Nephron (organoid): Measurements from ENCODE around the gene DAB1.

Experiments
- H3K27ac Mint-ChIP-seq, 3 experiments: 2 replicates each; pipeline ENCODE4 v1.8.0; 2020; ENCODE audit warnings: mixed read lengths in 3 of 3, mild to moderate bottlenecking in 2 of 3, moderate library complexity in 1 of 3
- H3K27me3 Mint-ChIP-seq: 2 replicates; pipeline ENCODE4 v1.8.0; 2021; ENCODE audit warnings: low read depth, mild to moderate bottlenecking, moderate library complexity, mixed read lengths
- H3K36me3 Mint-ChIP-seq: 2 replicates; pipeline ENCODE4 v1.8.0; 2020; ENCODE audit warnings: low read depth, mixed read lengths
- H3K4me1 Mint-ChIP-seq: 2 replicates; pipeline ENCODE4 v1.8.0; 2020; ENCODE audit warnings: mixed read lengths
- H3K4me3 Mint-ChIP-seq, 3 experiments: 2 replicates each; pipeline ENCODE4 v1.8.0; 2020; ENCODE audit warnings: mild to moderate bottlenecking in 3 of 3, mixed read lengths in 3 of 3, moderate library complexity in 2 of 3
- H3K9me3 Mint-ChIP-seq: 2 replicates; pipeline ENCODE4 v1.8.0; 2020; ENCODE audit warnings: mixed read lengths
- TF ChIP-seq, protein P1 (sequence below), 3 experiments: fragments of 200-600 bp; sonication (generic); IDR thresholded peaks; one replicate each; pipeline ENCODE4 v1.5.0; 2021; ENCODE audit warnings: antibody characterized with exemption in 3 of 3; ENCODE audit not compliant: unreplicated experiment in 3 of 3

Gene DAB1

DNA sequence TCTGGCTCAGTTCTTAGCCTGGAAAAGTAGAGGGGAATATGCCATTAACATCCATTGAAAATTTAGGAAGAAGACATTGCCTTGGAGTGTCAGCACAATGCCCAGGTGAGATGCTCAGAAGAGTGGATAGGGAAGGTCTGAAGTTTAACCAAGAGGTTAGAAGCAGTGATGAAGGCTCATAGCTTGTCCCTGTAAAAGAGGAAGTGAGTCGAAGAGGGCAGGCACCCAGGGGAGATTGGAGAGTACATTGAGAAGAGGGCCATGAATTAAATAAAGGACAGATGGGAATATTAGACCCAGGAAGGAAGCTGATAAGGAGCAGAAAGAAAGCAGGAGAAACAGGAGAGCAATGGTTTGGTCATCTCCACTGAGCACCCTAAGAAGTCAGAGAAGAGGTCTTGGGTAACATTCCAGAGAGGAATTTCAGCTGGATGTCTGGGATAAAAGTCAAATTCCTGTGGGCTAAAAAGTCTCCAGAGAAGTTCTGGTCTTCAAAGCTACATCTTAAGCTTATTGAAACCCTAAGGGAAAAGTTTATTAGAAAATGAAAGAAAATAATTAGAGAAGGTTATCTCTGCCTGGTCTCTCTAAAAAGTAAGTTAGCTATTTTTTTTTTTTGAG lies 475.3 kb downstream of the DAB1 start:
- Mint-ChIP-seq H3K36me3 (no peaks in the 10 kb centered on the region), H3K27me3 (peaks cover 14% of the 10 kb centered on the region), H3K4me3 (no peak overlapping the region), H3K4me1 (peaks cover 5% of the 10 kb centered on the region), H3K27ac (no peak overlapping the region), H3K9me3 (no peaks in the 10 kb centered on the region)
- TF ChIP-seq, protein P1, sequence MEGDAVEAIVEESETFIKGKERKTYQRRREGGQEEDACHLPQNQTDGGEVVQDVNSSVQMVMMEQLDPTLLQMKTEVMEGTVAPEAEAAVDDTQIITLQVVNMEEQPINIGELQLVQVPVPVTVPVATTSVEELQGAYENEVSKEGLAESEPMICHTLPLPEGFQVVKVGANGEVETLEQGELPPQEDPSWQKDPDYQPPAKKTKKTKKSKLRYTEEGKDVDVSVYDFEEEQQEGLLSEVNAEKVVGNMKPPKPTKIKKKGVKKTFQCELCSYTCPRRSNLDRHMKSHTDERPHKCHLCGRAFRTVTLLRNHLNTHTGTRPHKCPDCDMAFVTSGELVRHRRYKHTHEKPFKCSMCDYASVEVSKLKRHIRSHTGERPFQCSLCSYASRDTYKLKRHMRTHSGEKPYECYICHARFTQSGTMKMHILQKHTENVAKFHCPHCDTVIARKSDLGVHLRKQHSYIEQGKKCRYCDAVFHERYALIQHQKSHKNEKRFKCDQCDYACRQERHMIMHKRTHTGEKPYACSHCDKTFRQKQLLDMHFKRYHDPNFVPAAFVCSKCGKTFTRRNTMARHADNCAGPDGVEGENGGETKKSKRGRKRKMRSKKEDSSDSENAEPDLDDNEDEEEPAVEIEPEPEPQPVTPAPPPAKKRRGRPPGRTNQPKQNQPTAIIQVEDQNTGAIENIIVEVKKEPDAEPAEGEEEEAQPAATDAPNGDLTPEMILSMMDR (IDR thresholded peaks at IDR 0.05; ENCODE audit: unreplicated experiment in 3 of 3), result no peak
